Erythroblast (primary cell): ENCODE measurements around the gene DMRTB1.

Experiments
- GATA1 ChIP-seq: IDR thresholded peaks from 2 replicates; pipeline ENCODE4 v1.6.1; 2011; ENCODE audit warnings: low read depth, mild to moderate bottlenecking, control low read depth, low read length, moderate library complexity
- POLR2A ChIP-seq: IDR thresholded peaks from 2 replicates; pipeline ENCODE4 v1.6.1; 2011; ENCODE audit warnings: mild to moderate bottlenecking, low read length

- TF ChIP-seq POLR2A (no peak), GATA1 (no peak)
These were observed 1.0 kb downstream of the DMRTB1 start for GRCh38 chr1:53460211-53460634.
